Stomach (tissue), 9 donors: ENCODE measurements around the gene TGFBR2. TPM values are rescaled to one million over a fixed set of nuclear protein-coding genes. Genes with fewer than 3 reads are reported as not detected.

Experiments
- DNase-seq, 2 donors: peaks; one replicate each; pipeline versions ENCODE4 v3.0.0 to v3.0.0-alpha.2; 2013 to 2019
- H3K27ac ChIP-seq, 5 donors: fragments of 200-600 bp in 4 of 5; sonication (generic) in 4 of 5; one replicate each; pipeline ENCODE4 v1.5.1; 2013 to 2019; ENCODE audit warnings: mild to moderate bottlenecking in 1 of 5, moderate library complexity in 1 of 5
- H3K27me3 ChIP-seq, 3 donors: fragments of 200-600 bp; sonication (generic); one replicate each; pipeline ENCODE4 v1.5.1; 2017 to 2019; ENCODE audit warnings: mixed run types in 1 of 3
- H3K36me3 ChIP-seq, 4 donors: fragments of 200-600 bp; sonication (generic); 1 replicate in 3 of 4; 2 replicates in 1 of 4; pipeline ENCODE4 v1.5.1; 2016 to 2019
- H3K4me1 ChIP-seq, 4 donors: fragments of 200-600 bp; sonication (generic); one replicate each; pipeline ENCODE4 v1.5.1; 2016 to 2019
- H3K4me3 ChIP-seq, 4 donors: fragments of 200-600 bp; sonication (generic) in 3 of 4; one replicate each; pipeline ENCODE4 v1.5.1; 2016 to 2019; ENCODE audit warnings: mild to moderate bottlenecking in 1 of 4
- H3K9me3 ChIP-seq, 4 donors: fragments of 200-600 bp; sonication (generic); one replicate each; pipeline ENCODE4 v1.5.1; 2016 to 2019
- EP300 ChIP-seq: sonication (generic); formaldehyde crosslinking; IDR thresholded peaks from one replicate; pipeline ENCODE4 v1.6.1; 2017; ENCODE audit warnings: antibody characterized with exemption
- POLR2A ChIP-seq, 4 donors: fragments of 450-650 bp; IDR thresholded peaks; one replicate each; pipeline ENCODE4 v1.6.1; 2016; ENCODE audit warnings: antibody characterized with exemption in 4 of 4, control low read depth in 2 of 4, mild to moderate bottlenecking in 1 of 4, moderate library complexity in 1 of 4
- POLR2AphosphoS5 ChIP-seq, 3 donors: sonication (generic); formaldehyde crosslinking; IDR thresholded peaks; one replicate each; pipeline ENCODE4 v1.6.1; 2016; ENCODE audit warnings: antibody characterized with exemption in 3 of 3
- WGBS, 5 donors: extraction: QIAGEN DNeasy Blood & Tissue Kit in 3 of 5; methylation state at CpG; one replicate each; pipeline versions ENCODE4 v1.1.5 to v1.1.7; 2013 to 2018; 5-methylcytosine and 5-hydroxymethylcytosine counted together
- intact Hi-C: fragments of 100-400 bp; cut with DNase I; formaldehyde crosslinking; loops from one replicate; pipeline ENCODE4 v1.15.1; 2023; ENCODE audit warnings: low total_unique reads
- polyA plus RNA-seq, 3 donors: library from polyadenylated mRNA; stranded (reverse); fragments of 200-250 nt; gene quantifications; one replicate each; pipeline ENCODE4 v1.2.3, GENCODE V29; 2013
- total RNA-seq, 5 donors: library from RNA; depleted of rRNA; stranded (reverse); fragments of >200 nt; gene quantifications; one replicate each; pipeline versions ENCODE4 v1.1.0 to v1.2.3, GENCODE V29; 2014 to 2016
- TF ChIP-seq, protein P1 (sequence below), 7 experiments: fragments of 450-650 bp in 4 of 7; fragments of 200-600 bp in 3 of 7; sonication (generic) in 3 of 7; IDR thresholded peaks; one replicate each; pipeline ENCODE4 v1.5.1; 2016 to 2019; ENCODE audit warnings: antibody characterized with exemption in 7 of 7, control low read depth in 2 of 7, mild to moderate bottlenecking in 1 of 7
- donor health status: healthy with polysubstance abuse.
- donor health status: Bipolar disorder and iron deficiency.
- donor health status: healthy.

The TGFBR2 gene
- total and polyA plus RNA-seq, 8 donors, result 13.7 to 115 (median 66.3) TPM

GRCh38 chr3:30628901-30629590 is 22.6 kb downstream of the TGFBR2 start:
- intact Hi-C loops, result no loop called here
- Histone ChIP-seq H3K4me3 (no peak overlapping the region), H3K27ac (peak overlapping the region; percentile 59 to 76 (median 73)), H3K27me3 (no peaks in the 10 kb centered on the region), H3K4me1 (peaks cover 66 to 100% (median 89%) of the 10 kb centered on the region in 4 donors), H3K36me3 (peaks cover 4 to 15% (median 7%) of the 10 kb centered on the region in 4 donors), H3K9me3 (no peaks in the 10 kb centered on the region)
- 63 to 78% (median 76%) methylated on average over 5 of the region's 5 CpGs for WGBS, 5 donors
- TF ChIP-seq, protein P1, sequence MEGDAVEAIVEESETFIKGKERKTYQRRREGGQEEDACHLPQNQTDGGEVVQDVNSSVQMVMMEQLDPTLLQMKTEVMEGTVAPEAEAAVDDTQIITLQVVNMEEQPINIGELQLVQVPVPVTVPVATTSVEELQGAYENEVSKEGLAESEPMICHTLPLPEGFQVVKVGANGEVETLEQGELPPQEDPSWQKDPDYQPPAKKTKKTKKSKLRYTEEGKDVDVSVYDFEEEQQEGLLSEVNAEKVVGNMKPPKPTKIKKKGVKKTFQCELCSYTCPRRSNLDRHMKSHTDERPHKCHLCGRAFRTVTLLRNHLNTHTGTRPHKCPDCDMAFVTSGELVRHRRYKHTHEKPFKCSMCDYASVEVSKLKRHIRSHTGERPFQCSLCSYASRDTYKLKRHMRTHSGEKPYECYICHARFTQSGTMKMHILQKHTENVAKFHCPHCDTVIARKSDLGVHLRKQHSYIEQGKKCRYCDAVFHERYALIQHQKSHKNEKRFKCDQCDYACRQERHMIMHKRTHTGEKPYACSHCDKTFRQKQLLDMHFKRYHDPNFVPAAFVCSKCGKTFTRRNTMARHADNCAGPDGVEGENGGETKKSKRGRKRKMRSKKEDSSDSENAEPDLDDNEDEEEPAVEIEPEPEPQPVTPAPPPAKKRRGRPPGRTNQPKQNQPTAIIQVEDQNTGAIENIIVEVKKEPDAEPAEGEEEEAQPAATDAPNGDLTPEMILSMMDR (IDR thresholded peaks at IDR 0.05), result peak in 2 of 7 experiments; percentile 22 to 31
- no peak for TF ChIP-seq POLR2AphosphoS5 (IDR thresholded peaks at IDR 0.05)
- DNase-seq, result peak in 1 of 2 donors; percentile 57

DNA sequence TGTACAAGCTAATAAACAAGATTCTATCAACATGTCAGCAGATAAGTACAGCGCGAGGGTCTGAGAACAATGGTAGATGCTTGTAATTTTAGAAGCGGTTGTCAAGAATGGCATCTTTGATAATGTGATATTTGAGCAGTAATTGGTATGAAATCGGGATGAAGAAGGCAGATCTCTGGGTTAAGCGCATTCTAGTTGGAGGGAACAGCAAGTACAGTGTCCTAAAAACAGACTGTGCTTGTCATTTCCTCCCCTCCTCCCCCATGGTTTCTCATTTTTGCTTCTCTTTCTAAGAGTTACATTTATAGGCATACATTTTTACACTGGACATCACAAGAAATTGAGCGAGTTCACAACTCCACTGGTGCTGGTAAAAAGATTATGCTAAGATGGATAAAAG is 23.3 kb downstream of the TGFBR2 start:
- peak overlapping the region; percentile 45 to 76 (median 73) for H3K27ac ChIP-seq
- H3K36me3 ChIP-seq, result peaks cover 0 to 9% (median 3%) of the 10 kb centered on the region in 4 donors
- H3K27me3 ChIP-seq, result no peaks in the 10 kb centered on the region
- no peak for DNase-seq
- TF ChIP-seq POLR2AphosphoS5 (IDR thresholded peaks at IDR 0.05), result no peak
- no peak for TF ChIP-seq POLR2A (IDR thresholded peaks at IDR 0.05)
- no peak overlapping the region for H3K4me3 ChIP-seq
- H3K4me1 ChIP-seq, result peaks cover 70 to 100% (median 89%) of the 10 kb centered on the region in 4 donors
- intact Hi-C loops, result no loop called here
- WGBS, 5 donors, result 73 to 83% (median 74%) methylated on average over 6 of the region's 6 CpGs
- H3K9me3 ChIP-seq, result no peaks in the 10 kb centered on the region

DNA sequence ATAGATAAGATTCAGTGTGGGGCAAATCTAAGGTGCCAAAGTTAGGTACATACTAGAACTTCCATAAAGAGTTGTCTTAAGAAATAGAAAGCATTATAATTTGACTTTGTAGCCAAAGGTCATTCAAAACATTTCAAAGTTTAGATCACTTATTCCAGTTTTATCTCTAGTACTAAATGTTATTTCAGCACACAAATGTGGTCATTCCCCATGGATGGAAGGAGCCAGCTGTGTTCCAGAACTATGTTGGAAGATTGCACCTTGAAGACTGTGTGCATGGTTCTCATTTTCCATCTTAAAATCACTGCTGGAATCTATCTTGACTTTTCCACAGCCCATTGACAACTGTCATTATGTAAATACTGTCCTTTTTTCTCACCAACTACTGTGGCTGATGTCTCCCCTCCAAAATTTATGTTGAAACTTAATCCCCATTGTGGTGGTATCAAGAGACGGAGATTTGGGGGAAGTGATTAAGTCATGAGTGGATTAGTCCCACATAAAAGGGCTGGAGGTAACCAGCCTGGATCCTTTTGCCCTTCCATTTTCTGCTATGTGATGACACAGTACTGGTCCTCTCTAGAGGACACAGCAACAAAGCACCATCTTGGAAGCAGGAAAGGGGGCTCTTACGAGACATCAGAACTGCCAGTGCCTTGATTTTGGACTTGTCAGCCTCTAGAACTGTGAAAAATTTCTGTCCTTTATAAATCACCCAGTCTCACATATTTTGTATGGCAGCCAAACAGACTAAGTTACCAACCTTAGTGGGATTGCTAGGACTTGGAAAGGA is 24.0 kb downstream of the TGFBR2 start:
- H3K4me3 ChIP-seq, result no peak overlapping the region
- peak overlapping the region; percentile 30 to 76 (median 73) for H3K27ac ChIP-seq
- DNase-seq, result no peak
- intact Hi-C loops, result no loop called here
- H3K9me3 ChIP-seq, result no peaks in the 10 kb centered on the region
- H3K27me3 ChIP-seq, result no peaks in the 10 kb centered on the region
- TF ChIP-seq EP300 (no peak), POLR2AphosphoS5 (IDR thresholded peaks at IDR 0.05) (no peak)
- peaks cover 0 to 9% (median 3%) of the 10 kb centered on the region in 4 donors for H3K36me3 ChIP-seq
- 35 to 97% (median 77%) methylated on average over 2 of the region's 2 CpGs for WGBS, 5 donors
- peaks cover 71 to 100% (median 89%) of the 10 kb centered on the region in 4 donors for H3K4me1 ChIP-seq

GRCh38 chr3:30631243-30631904 is 25.0 kb downstream of the TGFBR2 start:
- intact Hi-C loops, result no loop called here
- DNase-seq, result peak in 1 of 2 donors; percentile 52
- H3K27ac ChIP-seq, result peak overlapping the region; percentile 46 to 76 (median 73)
- TF ChIP-seq POLR2AphosphoS5 (IDR thresholded peaks at IDR 0.05) (no peak), EP300 (no peak), POLR2A (IDR thresholded peaks at IDR 0.05) (no peak)
- TF ChIP-seq, protein P1 (IDR thresholded peaks at IDR 0.05), result no peak
- H3K27me3 ChIP-seq, result no peaks in the 10 kb centered on the region
- peaks cover 0 to 9% (median 2%) of the 10 kb centered on the region in 4 donors for H3K36me3 ChIP-seq
- H3K4me3 ChIP-seq, result no peak overlapping the region
- peaks cover 61 to 100% (median 86%) of the 10 kb centered on the region in 4 donors for H3K4me1 ChIP-seq
- no peaks in the 10 kb centered on the region for H3K9me3 ChIP-seq
- 66 to 79% (median 73%) methylated on average over 7 of the region's 7 CpGs for WGBS, 5 donors

- Histone ChIP-seq H3K9me3 (no peaks in the 10 kb centered on the region), H3K4me1 (peaks cover 55 to 100% (median 82%) of the 10 kb centered on the region in 4 donors), H3K27ac (peak overlapping the region in 4 of 5 donors; percentile 67 to 76 (median 74)), H3K36me3 (peaks cover 0 to 10% (median 0%) of the 10 kb centered on the region in 4 donors), H3K27me3 (no peaks in the 10 kb centered on the region), H3K4me3 (no peak overlapping the region)
- no peak for DNase-seq
- 78 to 91% (median 87%) methylated on average over 3 of the region's 3 CpGs for WGBS, 5 donors
- intact Hi-C loops, result no loop called here
- no peak for TF ChIP-seq EP300
- TF ChIP-seq, protein P1 (IDR thresholded peaks at IDR 0.05), result no peak
- no peak for TF ChIP-seq POLR2AphosphoS5 (IDR thresholded peaks at IDR 0.05)
- no peak for TF ChIP-seq POLR2A (IDR thresholded peaks at IDR 0.05)
Measured at GRCh38 chr3:30632065-30632464, 25.7 kb downstream of the TGFBR2 start.
